HEK293 (cell line): ENCODE results near the gene ATP13A4.

ENCODE experiments used
- HOXC10 ChIP-seq: sonication (generic); formaldehyde crosslinking; IDR thresholded peaks from 2 replicates; pipeline ENCODE4 v1.8.1; 2023; ENCODE audit warnings: mild to moderate bottlenecking, missing genetic modification reagents
- OVOL3 ChIP-seq: fragments of 450-650 bp; formaldehyde crosslinking; IDR thresholded peaks from 2 replicates; pipeline ENCODE4 v1.5.1; 2016; ENCODE audit warnings: missing biosample characterization, missing genetic modification characterization
- ZNF133 ChIP-seq: fragments of 450-650 bp; formaldehyde crosslinking; IDR thresholded peaks from 2 replicates; pipeline ENCODE4 v1.5.1; 2016; ENCODE audit warnings: missing biosample characterization, missing genetic modification characterization
- ZNF169 ChIP-seq: fragments of 450-650 bp; formaldehyde crosslinking; IDR thresholded peaks from 2 replicates; pipeline ENCODE4 v1.5.1; 2016; ENCODE audit warnings: missing biosample characterization, missing genetic modification characterization
- ZNF544 ChIP-seq: fragments of 450-650 bp; formaldehyde crosslinking; IDR thresholded peaks from 2 replicates; pipeline ENCODE4 v1.5.0; 2017; ENCODE audit warnings: missing biosample characterization, missing genetic modification characterization
- ZNF670 ChIP-seq: fragments of 450-650 bp; formaldehyde crosslinking; IDR thresholded peaks from 2 replicates; pipeline ENCODE4 v1.5.1; 2016; ENCODE audit warnings: missing biosample characterization, missing genetic modification characterization, low read depth
- TF ChIP-seq, protein P1 (sequence below): fragments of 450-650 bp; formaldehyde crosslinking; IDR thresholded peaks from 2 replicates; pipeline ENCODE4 v1.5.1; 2016; ENCODE audit warnings: missing biosample characterization, missing genetic modification characterization
- TF ChIP-seq, protein P2 (sequence below): fragments of 450-650 bp; formaldehyde crosslinking; IDR thresholded peaks from 2 replicates; pipeline ENCODE4 v1.5.1; 2016; ENCODE audit warnings: missing biosample characterization, missing genetic modification characterization
- TF ChIP-seq, protein P3 (sequence below): fragments of 450-650 bp; formaldehyde crosslinking; optimal IDR thresholded peaks from 2 replicates; pipeline ENCODE3; 2016; ENCODE audit warnings: missing biosample characterization, mild to moderate bottlenecking, missing genetic modification characterization

DNA sequence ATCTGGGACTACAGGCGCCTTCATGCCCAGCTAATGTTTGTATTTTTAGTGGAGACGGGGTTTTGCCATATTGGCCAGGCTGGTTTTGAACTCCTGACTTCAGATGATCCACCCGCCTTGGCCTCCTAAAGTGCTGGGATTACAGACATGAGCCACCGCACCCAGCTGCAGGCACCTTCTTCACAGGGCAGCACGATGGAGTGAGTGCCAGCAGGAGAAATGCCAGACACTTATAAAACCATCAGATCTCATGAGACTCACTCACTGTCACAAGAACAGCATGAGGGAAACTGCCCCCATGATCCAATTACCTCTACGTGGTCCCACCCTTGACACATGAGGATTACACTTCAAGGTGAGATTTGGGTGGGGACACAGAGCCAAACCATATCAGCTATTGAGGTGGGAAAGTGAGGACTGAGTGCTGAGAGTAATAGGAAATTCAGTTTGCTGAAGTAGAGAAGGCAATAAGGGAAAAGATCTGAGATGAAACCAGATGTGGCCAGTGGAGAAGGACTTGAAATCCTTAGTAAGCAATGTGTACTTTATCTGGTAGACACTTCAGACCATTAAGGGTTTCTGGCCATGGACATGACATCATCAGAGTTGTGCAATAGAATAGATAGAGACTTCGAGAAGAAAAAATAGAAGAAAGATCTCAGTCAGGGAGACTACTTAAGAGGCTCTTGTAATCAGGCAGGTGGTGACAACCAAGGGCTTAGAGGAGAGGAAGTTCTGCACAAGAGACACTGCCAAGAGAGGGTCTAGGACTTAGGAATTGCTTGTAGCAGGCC lies 158.0 kb downstream of the ATP13A4 start:
- TF ChIP-seq OVOL3 (tag by site-specific recombination) (no peak), ZNF544 (tag by site-specific recombination) (no peak), HOXC10 (CRISPR knock-in tag) (no peak), ZNF169 (tag by site-specific recombination) (no peak), ZNF670 (tag by site-specific recombination) (no peak), ZNF133 (tag by site-specific recombination) (no peak)
- TF ChIP-seq, protein P1, sequence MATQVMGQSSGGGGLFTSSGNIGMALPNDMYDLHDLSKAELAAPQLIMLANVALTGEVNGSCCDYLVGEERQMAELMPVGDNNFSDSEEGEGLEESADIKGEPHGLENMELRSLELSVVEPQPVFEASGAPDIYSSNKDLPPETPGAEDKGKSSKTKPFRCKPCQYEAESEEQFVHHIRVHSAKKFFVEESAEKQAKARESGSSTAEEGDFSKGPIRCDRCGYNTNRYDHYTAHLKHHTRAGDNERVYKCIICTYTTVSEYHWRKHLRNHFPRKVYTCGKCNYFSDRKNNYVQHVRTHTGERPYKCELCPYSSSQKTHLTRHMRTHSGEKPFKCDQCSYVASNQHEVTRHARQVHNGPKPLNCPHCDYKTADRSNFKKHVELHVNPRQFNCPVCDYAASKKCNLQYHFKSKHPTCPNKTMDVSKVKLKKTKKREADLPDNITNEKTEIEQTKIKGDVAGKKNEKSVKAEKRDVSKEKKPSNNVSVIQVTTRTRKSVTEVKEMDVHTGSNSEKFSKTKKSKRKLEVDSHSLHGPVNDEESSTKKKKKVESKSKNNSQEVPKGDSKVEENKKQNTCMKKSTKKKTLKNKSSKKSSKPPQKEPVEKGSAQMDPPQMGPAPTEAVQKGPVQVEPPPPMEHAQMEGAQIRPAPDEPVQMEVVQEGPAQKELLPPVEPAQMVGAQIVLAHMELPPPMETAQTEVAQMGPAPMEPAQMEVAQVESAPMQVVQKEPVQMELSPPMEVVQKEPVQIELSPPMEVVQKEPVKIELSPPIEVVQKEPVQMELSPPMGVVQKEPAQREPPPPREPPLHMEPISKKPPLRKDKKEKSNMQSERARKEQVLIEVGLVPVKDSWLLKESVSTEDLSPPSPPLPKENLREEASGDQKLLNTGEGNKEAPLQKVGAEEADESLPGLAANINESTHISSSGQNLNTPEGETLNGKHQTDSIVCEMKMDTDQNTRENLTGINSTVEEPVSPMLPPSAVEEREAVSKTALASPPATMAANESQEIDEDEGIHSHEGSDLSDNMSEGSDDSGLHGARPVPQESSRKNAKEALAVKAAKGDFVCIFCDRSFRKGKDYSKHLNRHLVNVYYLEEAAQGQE, result no peak
- TF ChIP-seq, protein P2, sequence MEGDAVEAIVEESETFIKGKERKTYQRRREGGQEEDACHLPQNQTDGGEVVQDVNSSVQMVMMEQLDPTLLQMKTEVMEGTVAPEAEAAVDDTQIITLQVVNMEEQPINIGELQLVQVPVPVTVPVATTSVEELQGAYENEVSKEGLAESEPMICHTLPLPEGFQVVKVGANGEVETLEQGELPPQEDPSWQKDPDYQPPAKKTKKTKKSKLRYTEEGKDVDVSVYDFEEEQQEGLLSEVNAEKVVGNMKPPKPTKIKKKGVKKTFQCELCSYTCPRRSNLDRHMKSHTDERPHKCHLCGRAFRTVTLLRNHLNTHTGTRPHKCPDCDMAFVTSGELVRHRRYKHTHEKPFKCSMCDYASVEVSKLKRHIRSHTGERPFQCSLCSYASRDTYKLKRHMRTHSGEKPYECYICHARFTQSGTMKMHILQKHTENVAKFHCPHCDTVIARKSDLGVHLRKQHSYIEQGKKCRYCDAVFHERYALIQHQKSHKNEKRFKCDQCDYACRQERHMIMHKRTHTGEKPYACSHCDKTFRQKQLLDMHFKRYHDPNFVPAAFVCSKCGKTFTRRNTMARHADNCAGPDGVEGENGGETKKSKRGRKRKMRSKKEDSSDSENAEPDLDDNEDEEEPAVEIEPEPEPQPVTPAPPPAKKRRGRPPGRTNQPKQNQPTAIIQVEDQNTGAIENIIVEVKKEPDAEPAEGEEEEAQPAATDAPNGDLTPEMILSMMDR (tag by site-specific recombination), result no peak
- TF ChIP-seq, protein P3, sequence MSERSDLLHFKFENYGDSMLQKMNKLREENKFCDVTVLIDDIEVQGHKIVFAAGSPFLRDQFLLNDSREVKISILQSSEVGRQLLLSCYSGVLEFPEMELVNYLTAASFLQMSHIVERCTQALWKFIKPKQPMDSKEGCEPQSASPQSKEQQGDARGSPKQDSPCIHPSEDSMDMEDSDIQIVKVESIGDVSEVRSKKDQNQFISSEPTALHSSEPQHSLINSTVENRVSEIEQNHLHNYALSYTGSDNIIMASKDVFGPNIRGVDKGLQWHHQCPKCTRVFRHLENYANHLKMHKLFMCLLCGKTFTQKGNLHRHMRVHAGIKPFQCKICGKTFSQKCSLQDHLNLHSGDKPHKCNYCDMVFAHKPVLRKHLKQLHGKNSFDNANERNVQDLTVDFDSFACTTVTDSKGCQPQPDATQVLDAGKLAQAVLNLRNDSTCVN (tag by site-specific recombination), result no peak
